RWPE2 (cell line): ENCODE measurements around the gene HAPSTR1.

Experiments
- ATAC-seq: fragments of 200-7000 bp; cut with Tn5 transposase; 3 replicates; pipeline ENCODE4 v1.9.1; 2021; ENCODE audit warnings: low read depth
- DNase-seq: peaks from one replicate; pipeline ENCODE4 v3.0.0-alpha.2; 2020; ENCODE audit warnings: low spot score
- H3K27ac ChIP-seq: fragments of 450-650 bp; 2 replicates; pipeline ENCODE4 v1.5.1; 2017; ENCODE audit warnings: mild to moderate bottlenecking; ENCODE audit not compliant: poor library complexity, severe bottlenecking
- H3K27me3 ChIP-seq: fragments of 250-450 bp; sonication (Bioruptor Pico); 2 replicates; pipeline ENCODE4 v1.5.1; 2021; ENCODE audit warnings: mild to moderate bottlenecking, moderate library complexity; ENCODE audit not compliant: insufficient read depth, poor library complexity, severe bottlenecking
- H3K36me3 ChIP-seq: fragments of 250-450 bp; sonication (Bioruptor Pico); 2 replicates; pipeline ENCODE4 v1.5.1; 2020; ENCODE audit warnings: low read depth, mild to moderate bottlenecking, moderate library complexity
- H3K4me1 ChIP-seq: fragments of 250-450 bp; sonication (Bioruptor Pico); 2 replicates; pipeline ENCODE4 v1.5.1; 2021; ENCODE audit warnings: mild to moderate bottlenecking, moderate library complexity; ENCODE audit not compliant: insufficient read depth, poor library complexity, severe bottlenecking
- H3K4me3 ChIP-seq: fragments of 250-450 bp; sonication (Bioruptor Pico); 2 replicates; pipeline ENCODE4 v1.5.1; 2021; ENCODE audit warnings: mild to moderate bottlenecking, moderate library complexity; ENCODE audit not compliant: severe bottlenecking
- H3K9me3 ChIP-seq: fragments of 250-450 bp; sonication (Bioruptor Pico); 2 replicates; pipeline ENCODE4 v1.5.1; 2021; ENCODE audit warnings: mild to moderate bottlenecking, moderate library complexity; ENCODE audit not compliant: severe bottlenecking
- TF ChIP-seq, protein P1 (sequence below): fragments of 450-650 bp; IDR thresholded peaks from one replicate; pipeline ENCODE4 v1.5.1; 2017; ENCODE audit warnings: mild to moderate bottlenecking, moderate library complexity; ENCODE audit not compliant: poor library complexity, severe bottlenecking

Gene HAPSTR1

GRCh38 chr16:9107025-9107970 is 15.9 kb downstream of the HAPSTR1 start:
- Histone ChIP-seq H3K4me3 (no peak overlapping the region), H3K27ac (no peak overlapping the region), H3K4me1 (peaks cover 61% of the 10 kb centered on the region), H3K27me3 (no peaks in the 10 kb centered on the region), H3K9me3 (no peaks in the 10 kb centered on the region), H3K36me3 (peaks cover 92% of the 10 kb centered on the region)
- ATAC-seq = no peak
- DNase-seq = no peak
- TF ChIP-seq, protein P1, sequence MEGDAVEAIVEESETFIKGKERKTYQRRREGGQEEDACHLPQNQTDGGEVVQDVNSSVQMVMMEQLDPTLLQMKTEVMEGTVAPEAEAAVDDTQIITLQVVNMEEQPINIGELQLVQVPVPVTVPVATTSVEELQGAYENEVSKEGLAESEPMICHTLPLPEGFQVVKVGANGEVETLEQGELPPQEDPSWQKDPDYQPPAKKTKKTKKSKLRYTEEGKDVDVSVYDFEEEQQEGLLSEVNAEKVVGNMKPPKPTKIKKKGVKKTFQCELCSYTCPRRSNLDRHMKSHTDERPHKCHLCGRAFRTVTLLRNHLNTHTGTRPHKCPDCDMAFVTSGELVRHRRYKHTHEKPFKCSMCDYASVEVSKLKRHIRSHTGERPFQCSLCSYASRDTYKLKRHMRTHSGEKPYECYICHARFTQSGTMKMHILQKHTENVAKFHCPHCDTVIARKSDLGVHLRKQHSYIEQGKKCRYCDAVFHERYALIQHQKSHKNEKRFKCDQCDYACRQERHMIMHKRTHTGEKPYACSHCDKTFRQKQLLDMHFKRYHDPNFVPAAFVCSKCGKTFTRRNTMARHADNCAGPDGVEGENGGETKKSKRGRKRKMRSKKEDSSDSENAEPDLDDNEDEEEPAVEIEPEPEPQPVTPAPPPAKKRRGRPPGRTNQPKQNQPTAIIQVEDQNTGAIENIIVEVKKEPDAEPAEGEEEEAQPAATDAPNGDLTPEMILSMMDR = no peak

GRCh38 chr16:9109255-9109654 is 17.8 kb downstream of the HAPSTR1 start:
- Histone ChIP-seq H3K36me3 (peaks cover 87% of the 10 kb centered on the region), H3K27me3 (no peaks in the 10 kb centered on the region), H3K27ac (peak overlapping the region; percentile 75), H3K9me3 (no peaks in the 10 kb centered on the region), H3K4me3 (no peak overlapping the region), H3K4me1 (peaks cover 72% of the 10 kb centered on the region)
- peak; percentile 19; the same call in 1 of the 3 replicates for ATAC-seq
- TF ChIP-seq, protein P1 = no peak
- DNase-seq = no peak

GRCh38 chr16:9112166-9112843 is 20.9 kb downstream of the HAPSTR1 start:
- TF ChIP-seq, protein P1 = no peak
- ATAC-seq = no peak
- Histone ChIP-seq H3K9me3 (no peaks in the 10 kb centered on the region), H3K4me1 (peaks cover 86% of the 10 kb centered on the region), H3K27me3 (no peaks in the 10 kb centered on the region), H3K4me3 (no peak overlapping the region), H3K36me3 (peaks cover 79% of the 10 kb centered on the region), H3K27ac (peak overlapping the region; percentile 75)
- no peak for DNase-seq

- H3K9me3 ChIP-seq = no peaks in the 10 kb centered on the region
- peak overlapping the region; percentile 75 for H3K27ac ChIP-seq
- ATAC-seq (no peak), DNase-seq (no peak)
- peaks cover 88% of the 10 kb centered on the region for H3K4me1 ChIP-seq
- no peaks in the 10 kb centered on the region for H3K27me3 ChIP-seq
- H3K36me3 ChIP-seq = peaks cover 79% of the 10 kb centered on the region
- no peak overlapping the region for H3K4me3 ChIP-seq
- TF ChIP-seq, protein P1 = no peak
These were observed 21.4 kb downstream of the HAPSTR1 start for GRCh38 chr16:9112844-9113186.
